ENCODE data around the gene HOXA6. TPM values are rescaled to one million over a fixed set of nuclear protein-coding genes. Genes with fewer than 3 reads are reported as not detected.

The HOXA6 gene
- total and polyA plus RNA-seq, 4 donors: 0.97 to 7.6 (median 6.3) TPM; not detected in 1

GRCh38 chr7:27124902-27125689, 22.5 kb downstream of the HOXA6 start:
- Histone ChIP-seq H3K9me3 (ENCODE audit: control insufficient read depth, low read length) (no peaks in the 10 kb centered on the region), H3K36me3 (ENCODE audit: control insufficient read depth in 1 of 2, insufficient read depth in 2 of 2, low read length in 1 of 2) (no peaks in the 10 kb centered on the region), H3K4me3 (ENCODE audit: low read length in 2 of 2) (no peak overlapping the region), H3K27ac (ENCODE audit: low read depth in 1 of 2, low read length in 2 of 2) (no peak overlapping the region), H3K4me1 (ENCODE audit: control insufficient read depth in 1 of 2, insufficient read depth in 2 of 2, low read length in 2 of 2) (no peaks in the 10 kb centered on the region), H3K27me3 (ENCODE audit: control insufficient read depth in 1 of 2, insufficient read depth in 2 of 2, low read length in 1 of 2) (no peaks in the 10 kb centered on the region)
- ATAC-seq (ENCODE audit: low FRiP score) (no peak), DNase-seq (no peak)
- intact Hi-C loops (cut with DNase I): no loop called here
- 91 to 92% methylated on average over 8 of the region's 8 CpGs for WGBS, 2 donors

GRCh38 chr7:27124096-27124901, 23.3 kb downstream of the HOXA6 start:
- no peak overlapping the region for H3K4me3 ChIP-seq (ENCODE audit: low read length in 2 of 2)
- no peaks in the 10 kb centered on the region for H3K4me1 ChIP-seq (ENCODE audit: control insufficient read depth in 1 of 2, insufficient read depth in 2 of 2, low read length in 2 of 2)
- no peaks in the 10 kb centered on the region for H3K27me3 ChIP-seq (ENCODE audit: control insufficient read depth in 1 of 2, insufficient read depth in 2 of 2, low read length in 1 of 2)
- WGBS, 2 donors: 53 to 75% methylated on average over 43 of the region's 43 CpGs
- intact Hi-C loops (cut with DNase I): no loop called here
- DNase-seq: peak; percentile 76 to 90
- no peak overlapping the region for H3K27ac ChIP-seq (ENCODE audit: low read depth in 1 of 2, low read length in 2 of 2)
- no peaks in the 10 kb centered on the region for H3K36me3 ChIP-seq (ENCODE audit: control insufficient read depth in 1 of 2, insufficient read depth in 2 of 2, low read length in 1 of 2)
- peak; percentile 73 for ATAC-seq (ENCODE audit: low FRiP score)
- no peaks in the 10 kb centered on the region for H3K9me3 ChIP-seq (ENCODE audit: control insufficient read depth, low read length)

- WGBS, 2 donors: 72 to 84% methylated on average over 26 of the region's 26 CpGs
- Histone ChIP-seq H3K9me3 (ENCODE audit: control insufficient read depth, low read length) (no peaks in the 10 kb centered on the region), H3K27ac (ENCODE audit: low read depth in 1 of 2, low read length in 2 of 2) (peak overlapping the region; percentile 43 to 91), H3K4me1 (ENCODE audit: control insufficient read depth in 1 of 2, insufficient read depth in 2 of 2, low read length in 2 of 2) (no peaks in the 10 kb centered on the region), H3K4me3 (ENCODE audit: low read length in 2 of 2) (no peak overlapping the region), H3K36me3 (ENCODE audit: control insufficient read depth in 1 of 2, insufficient read depth in 2 of 2, low read length in 1 of 2) (no peaks in the 10 kb centered on the region), H3K27me3 (ENCODE audit: control insufficient read depth in 1 of 2, insufficient read depth in 2 of 2, low read length in 1 of 2) (no peaks in the 10 kb centered on the region)
- ATAC-seq (ENCODE audit: low FRiP score) (peak; percentile 2), DNase-seq (no peak)
- intact Hi-C loops (cut with DNase I): no loop called here
Observed at GRCh38 chr7:27123477-27124053, 24.0 kb downstream of the HOXA6 start.

GRCh38 chr7:27123007-27123476, 24.5 kb downstream of the HOXA6 start:
- ATAC-seq (ENCODE audit: low FRiP score): no peak
- intact Hi-C loops (cut with DNase I): no loop called here
- peak overlapping the region in 1 of 2 donors; percentile 30 for H3K4me3 ChIP-seq (ENCODE audit: low read length in 2 of 2)
- H3K36me3 ChIP-seq (ENCODE audit: control insufficient read depth in 1 of 2, insufficient read depth in 2 of 2, low read length in 1 of 2): no peaks in the 10 kb centered on the region
- H3K27ac ChIP-seq (ENCODE audit: low read depth in 1 of 2, low read length in 2 of 2): peak overlapping the region; percentile 43 to 91
- WGBS, 2 donors: 29 to 56% methylated on average over 14 of the region's 14 CpGs
- H3K4me1 ChIP-seq (ENCODE audit: control insufficient read depth in 1 of 2, insufficient read depth in 2 of 2, low read length in 2 of 2): no peaks in the 10 kb centered on the region
- H3K9me3 ChIP-seq (ENCODE audit: control insufficient read depth, low read length): no peaks in the 10 kb centered on the region
- DNase-seq: no peak
- no peaks in the 10 kb centered on the region for H3K27me3 ChIP-seq (ENCODE audit: control insufficient read depth in 1 of 2, insufficient read depth in 2 of 2, low read length in 1 of 2)

GRCh38 chr7:27122077-27122910, 25.3 kb downstream of the HOXA6 start:
- peak in 1 of 2 donors; percentile 56 for DNase-seq
- WGBS, 2 donors: 15 to 50% methylated on average over 42 of the region's 42 CpGs

GRCh38 chr7:27121684-27122076, 25.9 kb downstream of the HOXA6 start:
- Histone ChIP-seq H3K4me3 (ENCODE audit: low read length in 2 of 2) (peak overlapping the region; percentile 28 to 30), H3K4me1 (ENCODE audit: control insufficient read depth in 1 of 2, insufficient read depth in 2 of 2, low read length in 2 of 2) (no peaks in the 10 kb centered on the region), H3K27ac (ENCODE audit: low read depth in 1 of 2, low read length in 2 of 2) (peak overlapping the region; percentile 28 to 91), H3K9me3 (ENCODE audit: control insufficient read depth, low read length) (no peaks in the 10 kb centered on the region), H3K27me3 (ENCODE audit: control insufficient read depth in 1 of 2, insufficient read depth in 2 of 2, low read length in 1 of 2) (no peaks in the 10 kb centered on the region), H3K36me3 (ENCODE audit: control insufficient read depth in 1 of 2, insufficient read depth in 2 of 2, low read length in 1 of 2) (no peaks in the 10 kb centered on the region)
- intact Hi-C loops (cut with DNase I): no loop called here
- ATAC-seq (ENCODE audit: low FRiP score) (no peak), DNase-seq (no peak)
- WGBS, 2 donors: 33 to 57% methylated on average over 7 of the region's 7 CpGs

More at GRCh38 chr7:27122077-27122910, 25.3 kb downstream of the HOXA6 start:
- H3K27me3 ChIP-seq (ENCODE audit: control insufficient read depth in 1 of 2, insufficient read depth in 2 of 2, low read length in 1 of 2): no peaks in the 10 kb centered on the region
- H3K4me3 ChIP-seq (ENCODE audit: low read length in 2 of 2): peak overlapping the region; percentile 28 to 30
- H3K36me3 ChIP-seq (ENCODE audit: control insufficient read depth in 1 of 2, insufficient read depth in 2 of 2, low read length in 1 of 2): no peaks in the 10 kb centered on the region
- no peaks in the 10 kb centered on the region for H3K4me1 ChIP-seq (ENCODE audit: control insufficient read depth in 1 of 2, insufficient read depth in 2 of 2, low read length in 2 of 2)
- no peak for ATAC-seq (ENCODE audit: low FRiP score)
- peak overlapping the region; percentile 28 to 91 for H3K27ac ChIP-seq (ENCODE audit: low read depth in 1 of 2, low read length in 2 of 2)
- no peaks in the 10 kb centered on the region for H3K9me3 ChIP-seq (ENCODE audit: control insufficient read depth, low read length)
- intact Hi-C loops (cut with DNase I): no loop called here

- intact Hi-C loops (cut with DNase I): no loop called here
- no peaks in the 10 kb centered on the region for H3K4me1 ChIP-seq (ENCODE audit: control insufficient read depth in 1 of 2, insufficient read depth in 2 of 2, low read length in 2 of 2)
- 38 to 59% methylated on average over 1 of the region's 1 CpG for WGBS, 2 donors
- H3K27ac ChIP-seq (ENCODE audit: low read depth in 1 of 2, low read length in 2 of 2): peak overlapping the region in 1 of 2 donors; percentile 78
- DNase-seq (no peak), ATAC-seq (ENCODE audit: low FRiP score) (no peak)
- no peaks in the 10 kb centered on the region for H3K36me3 ChIP-seq (ENCODE audit: control insufficient read depth in 1 of 2, insufficient read depth in 2 of 2, low read length in 1 of 2)
- no peak overlapping the region for H3K4me3 ChIP-seq (ENCODE audit: low read length in 2 of 2)
- H3K27me3 ChIP-seq (ENCODE audit: control insufficient read depth in 1 of 2, insufficient read depth in 2 of 2, low read length in 1 of 2): no peaks in the 10 kb centered on the region
- H3K9me3 ChIP-seq (ENCODE audit: control insufficient read depth, low read length): no peaks in the 10 kb centered on the region
Observed at GRCh38 chr7:27119412-27119911, 28.1 kb downstream of the HOXA6 start.

- Histone ChIP-seq H3K9me3 (ENCODE audit: control insufficient read depth, low read length) (no peaks in the 10 kb centered on the region), H3K4me3 (ENCODE audit: low read length in 2 of 2) (peak overlapping the region; percentile 53 to 64), H3K27ac (ENCODE audit: low read depth in 1 of 2, low read length in 2 of 2) (peak overlapping the region in 1 of 2 donors; percentile 1), H3K27me3 (ENCODE audit: control insufficient read depth in 1 of 2, insufficient read depth in 2 of 2, low read length in 1 of 2) (no peaks in the 10 kb centered on the region), H3K36me3 (ENCODE audit: control insufficient read depth in 1 of 2, insufficient read depth in 2 of 2, low read length in 1 of 2) (no peaks in the 10 kb centered on the region), H3K4me1 (ENCODE audit: control insufficient read depth in 1 of 2, insufficient read depth in 2 of 2, low read length in 2 of 2) (no peaks in the 10 kb centered on the region)
- no peak for DNase-seq
- intact Hi-C loops (cut with DNase I): no loop called here
- ATAC-seq (ENCODE audit: low FRiP score): no peak
- WGBS, 2 donors: 29 to 33% methylated on average over 3 of the region's 3 CpGs
Observed at GRCh38 chr7:27118580-27118979, 29.0 kb downstream of the HOXA6 start.

All from aorta (tissue), 5 donors.